Esophagus muscularis mucosa (tissue), 3 donors: ENCODE results near the gene SDS.

Source experiments
- CTCF ChIP-seq, 3 experiments: fragments of 200-600 bp in 2 of 3; fragments of 450-650 bp in 1 of 3; sonication (generic) in 2 of 3; IDR thresholded peaks; one replicate each; pipeline ENCODE4 v1.5.1; 2017 to 2019; ENCODE audit warnings: antibody characterized with exemption in 3 of 3, mild to moderate bottlenecking in 2 of 3, moderate library complexity in 1 of 3
- EP300 ChIP-seq: sonication (generic); formaldehyde crosslinking; IDR thresholded peaks from one replicate; pipeline ENCODE4 v1.6.1; 2017; ENCODE audit warnings: antibody characterized with exemption

- no peak for TF ChIP-seq EP300
- TF ChIP-seq CTCF (IDR thresholded peaks at IDR 0.05), result no peak
These were observed 7.5 kb downstream of the SDS start for GRCh38 chr12:113396200-113396599.
